MM.1S (cell line): Measurements from ENCODE around the gene UXT.

ENCODE experiments used
- DNase-seq: peaks from one replicate; pipeline ENCODE4 v3.0.0-alpha.2; 2015
- H2AFZ ChIP-seq: fragments of 300-600 bp; sonication (generic); 2 replicates; pipeline ENCODE4 v1.6.0; 2016; ENCODE audit warnings: antibody characterized with exemption, low read length
- H3F3A ChIP-seq: fragments of 300-600 bp; sonication (generic); 2 replicates; pipeline ENCODE4 v1.6.1; 2016; ENCODE audit warnings: mild to moderate bottlenecking, antibody characterized with exemption, low read length, moderate library complexity, mixed read lengths; ENCODE audit not compliant: insufficient read depth
- H3K27ac ChIP-seq: fragments of 300-600 bp; sonication (generic); 2 replicates; pipeline ENCODE4 v1.5.1; 2016; ENCODE audit warnings: mild to moderate bottlenecking, low read length
- H3K27me3 ChIP-seq: fragments of 300-600 bp; sonication (generic); replicated peaks from 2 replicates; pipeline ENCODE4 v1.6.0; 2016; ENCODE audit warnings: low read length; ENCODE audit not compliant: insufficient read depth
- H3K36me3 ChIP-seq: fragments of 300-600 bp; sonication (generic); replicated peaks from 2 replicates; pipeline ENCODE4 v1.6.1; 2016; ENCODE audit warnings: mild to moderate bottlenecking, low read length, mixed read lengths; ENCODE audit not compliant: insufficient read depth
- H3K4me1 ChIP-seq: fragments of 300-600 bp; sonication (generic); 2 replicates; pipeline ENCODE4 v1.6.1; 2016; ENCODE audit warnings: low read length, mixed read lengths
- H3K4me2 ChIP-seq: fragments of 300-600 bp; sonication (generic); 2 replicates; pipeline ENCODE4 v1.6.0; 2016; ENCODE audit warnings: low read depth, low read length
- H3K4me3 ChIP-seq: fragments of 300-600 bp; sonication (generic); 2 replicates; pipeline ENCODE4 v1.5.1; 2016; ENCODE audit warnings: low read length, mixed read lengths
- H3K79me2 ChIP-seq: fragments of 300-600 bp; sonication (generic); 2 replicates; pipeline ENCODE4 v1.6.1; 2016; ENCODE audit warnings: mixed run types, low read length, mixed read lengths
- H3K9ac ChIP-seq: fragments of 300-600 bp; sonication (generic); 2 replicates; pipeline ENCODE4 v1.6.1; 2016; ENCODE audit warnings: low read length, mixed read lengths
- H3K9me2 ChIP-seq: fragments of 300-600 bp; sonication (generic); replicated peaks from 2 replicates; pipeline ENCODE4 v1.6.1; 2016; ENCODE audit warnings: mild to moderate bottlenecking, low read length, mixed read lengths; ENCODE audit not compliant: insufficient read depth
- H3K9me3 ChIP-seq: fragments of 300-600 bp; sonication (generic); replicated peaks from 2 replicates; pipeline ENCODE4 v1.6.1; 2016; ENCODE audit warnings: mild to moderate bottlenecking, low read length, mixed read lengths; ENCODE audit not compliant: insufficient read depth
- H4K20me1 ChIP-seq: fragments of 300-600 bp; sonication (generic); 2 replicates; pipeline ENCODE4 v1.6.1; 2016; ENCODE audit warnings: mild to moderate bottlenecking, low read length, moderate library complexity, mixed read lengths; ENCODE audit not compliant: insufficient read depth
- EZH2 ChIP-seq: fragments of 300-600 bp; sonication (generic); optimal IDR thresholded peaks from 2 replicates; pipeline ENCODE3; 2017; ENCODE audit warnings: low read depth, mild to moderate bottlenecking, antibody characterized with exemption, low read length, mixed read lengths
- EZH2phosphoT487 ChIP-seq: fragments of 300-600 bp; sonication (generic); IDR thresholded peaks from 2 replicates; pipeline ENCODE4 v1.6.1; 2018; ENCODE audit warnings: antibody characterized with exemption, low read length
- TF ChIP-seq, protein P1 (sequence below): fragments of 300-600 bp; sonication (generic); IDR thresholded peaks from 2 replicates; pipeline ENCODE4 v1.5.1; 2016; ENCODE audit warnings: antibody characterized with exemption, low read length, mixed read lengths

The UXT gene

DNA sequence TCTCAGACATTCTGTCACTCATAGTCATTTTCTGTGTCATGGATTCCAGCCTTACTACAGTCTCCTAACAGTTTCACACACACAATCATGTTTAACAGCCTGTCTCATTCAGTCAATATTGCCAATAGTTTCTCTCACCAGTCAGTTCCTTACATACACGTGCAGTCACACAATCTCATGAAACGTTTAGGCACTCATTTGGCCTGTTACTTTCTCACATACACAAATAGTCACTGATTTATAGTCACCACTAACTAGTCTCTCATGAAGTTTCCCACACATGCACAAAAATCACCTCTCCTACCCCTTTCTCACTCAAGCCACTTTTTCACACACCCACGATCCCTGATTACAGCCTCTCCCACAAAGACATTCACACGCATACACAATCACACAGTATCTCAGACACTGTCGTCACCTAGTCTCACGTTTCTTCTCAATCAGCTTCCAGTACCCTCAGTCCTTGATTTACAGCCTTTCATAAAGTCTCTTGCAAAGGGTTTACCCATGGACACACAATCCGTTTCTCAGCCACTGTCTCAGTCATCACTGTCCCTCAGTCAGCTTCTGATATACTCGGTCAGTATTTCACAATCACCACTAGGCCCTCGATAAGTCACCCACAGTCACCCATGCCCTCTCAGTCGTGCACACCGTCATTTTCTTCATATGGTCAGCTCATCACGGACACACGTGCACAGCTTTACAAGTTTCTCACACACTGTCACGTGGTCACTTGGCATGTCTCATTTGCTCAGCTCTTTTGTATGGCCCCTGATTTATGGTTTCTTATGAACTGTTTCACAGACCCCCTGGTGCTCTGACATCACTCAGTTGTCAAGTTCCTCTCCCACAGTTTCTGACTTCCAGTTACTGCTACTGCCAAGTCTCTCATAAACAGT, 25.0 kb downstream of the UXT start:
- no peak for DNase-seq
- no peaks in the 10 kb centered on the region for H3K79me2 ChIP-seq
- TF ChIP-seq EZH2 (no peak), EZH2phosphoT487 (no peak)
- TF ChIP-seq, protein P1, sequence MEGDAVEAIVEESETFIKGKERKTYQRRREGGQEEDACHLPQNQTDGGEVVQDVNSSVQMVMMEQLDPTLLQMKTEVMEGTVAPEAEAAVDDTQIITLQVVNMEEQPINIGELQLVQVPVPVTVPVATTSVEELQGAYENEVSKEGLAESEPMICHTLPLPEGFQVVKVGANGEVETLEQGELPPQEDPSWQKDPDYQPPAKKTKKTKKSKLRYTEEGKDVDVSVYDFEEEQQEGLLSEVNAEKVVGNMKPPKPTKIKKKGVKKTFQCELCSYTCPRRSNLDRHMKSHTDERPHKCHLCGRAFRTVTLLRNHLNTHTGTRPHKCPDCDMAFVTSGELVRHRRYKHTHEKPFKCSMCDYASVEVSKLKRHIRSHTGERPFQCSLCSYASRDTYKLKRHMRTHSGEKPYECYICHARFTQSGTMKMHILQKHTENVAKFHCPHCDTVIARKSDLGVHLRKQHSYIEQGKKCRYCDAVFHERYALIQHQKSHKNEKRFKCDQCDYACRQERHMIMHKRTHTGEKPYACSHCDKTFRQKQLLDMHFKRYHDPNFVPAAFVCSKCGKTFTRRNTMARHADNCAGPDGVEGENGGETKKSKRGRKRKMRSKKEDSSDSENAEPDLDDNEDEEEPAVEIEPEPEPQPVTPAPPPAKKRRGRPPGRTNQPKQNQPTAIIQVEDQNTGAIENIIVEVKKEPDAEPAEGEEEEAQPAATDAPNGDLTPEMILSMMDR, result no peak
- no peaks in the 10 kb centered on the region for H3K36me3 ChIP-seq
- H3K9me2 ChIP-seq, result no peaks in the 10 kb centered on the region
- peaks cover 6% of the 10 kb centered on the region; the same call in 1 of the 2 replicates for H3K4me1 ChIP-seq
- H3K9ac ChIP-seq, result no peak overlapping the region
- no peaks in the 10 kb centered on the region for H3K27me3 ChIP-seq
- no peaks in the 10 kb centered on the region for H4K20me1 ChIP-seq
- H3K9me3 ChIP-seq, result no peaks in the 10 kb centered on the region
- H3F3A ChIP-seq, result no peaks in the 10 kb centered on the region
- H3K4me2 ChIP-seq, result no peak overlapping the region
- no peak overlapping the region for H3K27ac ChIP-seq
- no peak overlapping the region for H2AFZ ChIP-seq
- H3K4me3 ChIP-seq, result no peak overlapping the region

GRCh38 chrX:47632666-47633065, 26.3 kb downstream of the UXT start:
- Histone ChIP-seq H3K79me2 (no peaks in the 10 kb centered on the region), H2AFZ (no peak overlapping the region), H3K27me3 (no peaks in the 10 kb centered on the region), H3K9ac (no peak overlapping the region), H3K4me3 (no peak overlapping the region), H4K20me1 (no peaks in the 10 kb centered on the region), H3K4me1 (peaks cover 6% of the 10 kb centered on the region; the same call in 1 of the 2 replicates), H3K9me2 (no peaks in the 10 kb centered on the region), H3K27ac (no peak overlapping the region), H3K9me3 (no peaks in the 10 kb centered on the region), H3F3A (no peaks in the 10 kb centered on the region), H3K4me2 (no peak overlapping the region), H3K36me3 (no peaks in the 10 kb centered on the region)
- TF ChIP-seq EZH2phosphoT487 (no peak), EZH2 (no peak)
- TF ChIP-seq, protein P1, result no peak
- no peak for DNase-seq

DNA sequence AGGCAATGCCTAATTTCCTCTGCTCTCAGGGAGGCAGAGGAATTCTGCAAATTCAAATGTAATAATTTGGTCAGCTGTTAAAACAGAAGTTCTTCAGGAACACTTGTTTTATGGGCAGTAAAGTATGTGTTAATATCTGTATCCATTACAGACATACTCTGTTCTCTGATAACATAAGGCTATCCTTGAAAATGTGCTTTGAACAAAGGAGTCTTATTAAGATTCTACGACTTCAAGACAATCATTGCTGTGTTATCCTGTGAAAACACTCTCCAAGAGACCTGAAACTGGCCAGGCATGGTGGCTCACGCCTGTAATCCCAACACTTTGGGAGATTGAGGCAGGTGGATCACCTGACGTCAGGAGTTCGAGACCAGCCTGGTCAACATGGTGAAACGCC, 27.3 kb downstream of the UXT start:
- Histone ChIP-seq H3K4me3 (no peak overlapping the region), H3K36me3 (no peaks in the 10 kb centered on the region), H3K9ac (no peak overlapping the region), H3K27me3 (no peaks in the 10 kb centered on the region), H3K79me2 (no peaks in the 10 kb centered on the region), H3K4me2 (no peak overlapping the region), H3K4me1 (peaks cover 6% of the 10 kb centered on the region; the same call in 1 of the 2 replicates), H4K20me1 (no peaks in the 10 kb centered on the region), H3K9me2 (no peaks in the 10 kb centered on the region), H3K9me3 (no peaks in the 10 kb centered on the region), H3F3A (no peaks in the 10 kb centered on the region), H2AFZ (no peak overlapping the region), H3K27ac (no peak overlapping the region)
- TF ChIP-seq EZH2phosphoT487 (no peak), EZH2 (no peak)
- TF ChIP-seq, protein P1, result no peak
- no peak for DNase-seq
